Kidney (tissue), 14 donors: Measurements from ENCODE around the gene SYT11. TPM values are rescaled to one million over a fixed set of nuclear protein-coding genes. Genes with fewer than 3 reads are reported as not detected.
A peak's percentile ranks its signal among the peaks of the same experiment; 100 is the strongest.
"Not testable (repeated sequence)": the region's sequence is repeated elsewhere in the genome, so short reads cannot be mapped to it uniquely, and the experiment has no call there.

ENCODE experiments used
- DNase-seq, 5 donors: peaks; one replicate each; pipeline ENCODE4 v3.0.0-alpha.2; 2013 to 2020
- FAIRE-seq: peaks from 2 replicates; lab custom pipeline; 2012; peaks lifted over from hg19 to GRCh38; lab: Jason Lieb, UNC
- H3K27ac ChIP-seq, 2 donors: one replicate each; pipeline ENCODE4 v1.7.0; 2013; ENCODE audit warnings: low read depth in 2 of 2, low read length in 2 of 2, inconsistent platforms in 1 of 2
- H3K27me3 ChIP-seq: one replicate; pipeline ENCODE4 v1.7.1; 2013; ENCODE audit warnings: low read length, inconsistent platforms; ENCODE audit not compliant: control insufficient read depth, insufficient read depth
- H3K36me3 ChIP-seq, 3 donors: one replicate each; pipeline versions ENCODE4 v1.7.0 to v1.7.1; 2013; ENCODE audit warnings: low read length in 3 of 3, control low read depth in 1 of 3, inconsistent platforms in 1 of 3; ENCODE audit not compliant: insufficient read depth in 3 of 3, control insufficient read depth in 2 of 3
- H3K4me1 ChIP-seq, 3 donors: one replicate each; pipeline versions ENCODE4 v1.7.0 to v1.7.1; 2013; ENCODE audit warnings: low read length in 3 of 3, inconsistent platforms in 1 of 3, low read depth in 1 of 3; ENCODE audit not compliant: control insufficient read depth in 2 of 3, insufficient read depth in 2 of 3
- H3K4me3 ChIP-seq, 3 donors: one replicate each; pipeline versions ENCODE4 v1.7.0 to v1.8.1; 2013; ENCODE audit warnings: low read length in 3 of 3, control low read depth in 1 of 3, inconsistent platforms in 1 of 3
- H3K9ac ChIP-seq, 3 donors: one replicate each; pipeline versions ENCODE4 v1.7.0 to v1.7.1; 2013; ENCODE audit warnings: low read length in 3 of 3, control low read depth in 1 of 3, inconsistent platforms in 1 of 3
- H3K9me3 ChIP-seq, 3 donors: one replicate each; pipeline versions ENCODE4 v1.7.0 to v1.7.1; 2013; ENCODE audit warnings: low read length in 3 of 3, control low read depth in 1 of 3, inconsistent platforms in 1 of 3; ENCODE audit not compliant: control insufficient read depth in 2 of 3, insufficient read depth in 1 of 3
- CTCF ChIP-seq: IDR thresholded peaks from 3 replicates; pipeline ENCODE4 v1.5.1; 2012; ENCODE audit warnings: mild to moderate bottlenecking, moderate library complexity, borderline replicate concordance; ENCODE audit not compliant: insufficient read depth; ENCODE audit errors: extremely low read depth
- intact Hi-C: fragments of 100-400 bp; cut with DNase I; formaldehyde crosslinking; loops from one replicate; pipeline ENCODE4 v1.11.1; 2022
- polyA plus RNA-seq: library from polyadenylated mRNA; stranded (reverse); fragments of 350-450 nt; fragmentation: Illumina TruSeq; extraction: RNeasy Lipid Tissue Mini Kit (QIAGEN cat#74804); gene quantifications from one replicate; pipeline ENCODE4 v1.2.3, GENCODE V29; 2014; ENCODE audit warnings: low read depth, low replicate concordance; ENCODE audit not compliant: insufficient read depth
- total RNA-seq: library from RNA; stranded (reverse); fragmentation: NEBNext Ultra II Directional; extraction: Animal tissue kit (Norgen Biotek cat#: 25700); gene quantifications from one replicate; pipeline ENCODE4 v1.2.1, GENCODE V29; 2021
- donor health status: control.
- donor health status: control.
- donor health status: control.
- donor health status: control.
- donor health status: control.
- donor health status: DM: yes; HTN: yes; CAD: no.
- donor health status: Normal renal cell carcinoma (clear cell type).

Gene SYT11
- total and polyA plus RNA-seq, 2 donors from 2014 or later: 8.4 to 16.8 TPM

GRCh38 chr1:155919801-155920200 lies 60.4 kb downstream of the SYT11 start:
- Histone ChIP-seq H3K36me3 (peaks cover 17 to 62% (median 44%) of the 10 kb centered on the region in 3 donors), H3K4me3 (no peak overlapping the region), H3K4me1 (no peaks in the 10 kb centered on the region), H3K9ac (no peak overlapping the region), H3K9me3 (no peaks in the 10 kb centered on the region), H3K27ac (no peak overlapping the region), H3K27me3 (no peaks in the 10 kb centered on the region)
- no peak for DNase-seq
- FAIRE-seq: no peak
- TF ChIP-seq CTCF: no peak
- intact Hi-C loops: no loop called here

GRCh38 chr1:155920717-155921116 lies 61.4 kb downstream of the SYT11 start:
- Histone ChIP-seq H3K27me3 (no peaks in the 10 kb centered on the region), H3K36me3 (peaks cover 20 to 66% (median 49%) of the 10 kb centered on the region in 3 donors), H3K9ac (no peak overlapping the region), H3K4me1 (peaks cover 0 to 2% (median 0%) of the 10 kb centered on the region in 3 donors), H3K9me3 (no peaks in the 10 kb centered on the region), H3K4me3 (no peak overlapping the region), H3K27ac (no peak overlapping the region)
- no peak for TF ChIP-seq CTCF
- no peak for DNase-seq
- no peak for FAIRE-seq
- intact Hi-C loops: no loop called here

- Histone ChIP-seq H3K9ac (no peak overlapping the region), H3K9me3 (no peaks in the 10 kb centered on the region), H3K4me1 (peaks cover 0 to 7% (median 0%) of the 10 kb centered on the region in 3 donors), H3K27me3 (no peaks in the 10 kb centered on the region), H3K36me3 (peaks cover 23 to 71% (median 45%) of the 10 kb centered on the region in 3 donors), H3K4me3 (no peak overlapping the region), H3K27ac (no peak overlapping the region)
- intact Hi-C loops: no loop called here
- no peak for TF ChIP-seq CTCF
- FAIRE-seq: no peak
- DNase-seq: no peak
Measured at GRCh38 chr1:155925506-155925905, 66.1 kb downstream of the SYT11 start.

- intact Hi-C loops: no loop called here
- Histone ChIP-seq H3K27ac (no peak overlapping the region), H3K9me3 (no peaks in the 10 kb centered on the region), H3K4me1 (peaks cover 3 to 19% (median 16%) of the 10 kb centered on the region in 3 donors), H3K9ac (no peak overlapping the region), H3K36me3 (peaks cover 16 to 55% (median 26%) of the 10 kb centered on the region in 3 donors), H3K27me3 (no peaks in the 10 kb centered on the region), H3K4me3 (no peak overlapping the region)
- FAIRE-seq: no peak
- no peak for TF ChIP-seq CTCF
- DNase-seq: no peak
Measured at GRCh38 chr1:155929057-155929456, 69.7 kb downstream of the SYT11 start.

- intact Hi-C loops, FAIRE-seq, DNase-seq, H3K27ac ChIP-seq, H3K9me3 ChIP-seq, H3K27me3 ChIP-seq: not testable (repeated sequence)
- H3K36me3 ChIP-seq: peaks cover 13 to 49% (median 21%) of the 10 kb centered on the region in 3 donors
- peaks cover 3 to 19% (median 14%) of the 10 kb centered on the region in 3 donors for H3K4me1 ChIP-seq
- peak overlapping the region in 2 of 3 donors; percentile 8 to 55 for H3K4me3 ChIP-seq
- H3K9ac ChIP-seq: peak overlapping the region in 1 of 3 donors; percentile 58
Measured at GRCh38 chr1:155930725-155931124, 71.4 kb downstream of the SYT11 start.
